ENCODE data around the gene EFHD1.
A peak's percentile ranks its signal among the peaks of the same experiment; 100 is the strongest.

EFHD1 gene

GRCh38 chr2:232600053-232600773 lies 33.2 kb upstream of the EFHD1 start:
- H3K4me3 Mint-ChIP-seq: peak overlapping the region in 1 of 3 experiments; percentile 12
- H3K27ac Mint-ChIP-seq: no peak overlapping the region
- H3K4me1 Mint-ChIP-seq: no peaks in the 10 kb centered on the region
- H3K27me3 Mint-ChIP-seq (ENCODE audit: low read depth): peaks cover 13% of the 10 kb centered on the region
- no peaks in the 10 kb centered on the region for H3K9me3 Mint-ChIP-seq
- no peak for TF ChIP-seq CTCF (IDR thresholded peaks at IDR 0.05; ENCODE audit: unreplicated experiment in 3 of 3)
- H3K36me3 Mint-ChIP-seq (ENCODE audit: low read depth): no peaks in the 10 kb centered on the region

GRCh38 chr2:232603283-232603682 lies 30.1 kb upstream of the EFHD1 start:
- Mint-ChIP-seq H3K36me3 (ENCODE audit: low read depth) (no peaks in the 10 kb centered on the region), H3K4me3 (no peak overlapping the region), H3K27me3 (ENCODE audit: low read depth) (peaks cover 19% of the 10 kb centered on the region), H3K27ac (no peak overlapping the region), H3K9me3 (no peaks in the 10 kb centered on the region), H3K4me1 (no peaks in the 10 kb centered on the region)
- no peak for TF ChIP-seq CTCF (IDR thresholded peaks at IDR 0.05; ENCODE audit: unreplicated experiment in 3 of 3)

- H3K36me3 Mint-ChIP-seq (ENCODE audit: low read depth): no peaks in the 10 kb centered on the region
- H3K9me3 Mint-ChIP-seq: no peaks in the 10 kb centered on the region
- no peak overlapping the region for H3K27ac Mint-ChIP-seq
- peak overlapping the region in 1 of 3 experiments; percentile 6 for H3K4me3 Mint-ChIP-seq
- TF ChIP-seq CTCF (IDR thresholded peaks at IDR 0.05; ENCODE audit: unreplicated experiment in 3 of 3): no peak
- no peaks in the 10 kb centered on the region for H3K4me1 Mint-ChIP-seq
- H3K27me3 Mint-ChIP-seq (ENCODE audit: low read depth): peaks cover 19% of the 10 kb centered on the region
These were observed 28.9 kb upstream of the EFHD1 start for GRCh38 chr2:232604535-232604934.

- H3K27ac Mint-ChIP-seq: no peak overlapping the region
- TF ChIP-seq CTCF (IDR thresholded peaks at IDR 0.05; ENCODE audit: unreplicated experiment in 3 of 3): no peak
- H3K9me3 Mint-ChIP-seq: no peaks in the 10 kb centered on the region
- H3K27me3 Mint-ChIP-seq (ENCODE audit: low read depth): peaks cover 11% of the 10 kb centered on the region
- no peak overlapping the region for H3K4me3 Mint-ChIP-seq
- H3K36me3 Mint-ChIP-seq (ENCODE audit: low read depth): no peaks in the 10 kb centered on the region
- H3K4me1 Mint-ChIP-seq: no peaks in the 10 kb centered on the region
These were observed 26.4 kb upstream of the EFHD1 start for GRCh38 chr2:232607011-232607410.

- H3K9me3 Mint-ChIP-seq: no peaks in the 10 kb centered on the region
- TF ChIP-seq CTCF (IDR thresholded peaks at IDR 0.05; ENCODE audit: unreplicated experiment in 3 of 3): no peak
- no peaks in the 10 kb centered on the region for H3K36me3 Mint-ChIP-seq (ENCODE audit: low read depth)
- no peak overlapping the region for H3K4me3 Mint-ChIP-seq
- no peak overlapping the region for H3K27ac Mint-ChIP-seq
- peaks cover 9% of the 10 kb centered on the region for H3K27me3 Mint-ChIP-seq (ENCODE audit: low read depth)
- no peaks in the 10 kb centered on the region for H3K4me1 Mint-ChIP-seq
These were observed 23.8 kb upstream of the EFHD1 start for GRCh38 chr2:232609607-232610006.

GRCh38 chr2:232610081-232610480 lies 23.3 kb upstream of the EFHD1 start:
- Mint-ChIP-seq H3K9me3 (no peaks in the 10 kb centered on the region), H3K27ac (no peak overlapping the region), H3K4me3 (no peak overlapping the region), H3K27me3 (ENCODE audit: low read depth) (peaks cover 9% of the 10 kb centered on the region), H3K4me1 (no peaks in the 10 kb centered on the region), H3K36me3 (ENCODE audit: low read depth) (no peaks in the 10 kb centered on the region)
- no peak for TF ChIP-seq CTCF (IDR thresholded peaks at IDR 0.05; ENCODE audit: unreplicated experiment in 3 of 3)

Measured in nephron (organoid).